Loucy (cell line): ENCODE results near the gene HCST.

Experiments
- H2AFZ ChIP-seq: fragments of 200-600 bp; sonication (generic); 2 replicates; pipeline ENCODE4 v1.6.0; 2016; ENCODE audit warnings: antibody characterized with exemption, mild to moderate bottlenecking, low read length, moderate library complexity
- H3F3A ChIP-seq: fragments of 200-600 bp; 2 replicates; pipeline ENCODE4 v1.6.0; 2016; ENCODE audit warnings: antibody characterized with exemption, low read depth, mild to moderate bottlenecking
- H3K27me3 ChIP-seq: fragments of 200-600 bp; sonication (generic); 2 replicates; pipeline ENCODE4 v1.6.1; 2014; ENCODE audit warnings: low read length, mild to moderate bottlenecking; ENCODE audit not compliant: insufficient read depth, poor library complexity, severe bottlenecking
- H3K36me3 ChIP-seq: fragments of 200-600 bp; sonication (generic); 2 replicates; pipeline ENCODE4 v1.6.1; 2016; ENCODE audit warnings: low read length; ENCODE audit not compliant: insufficient read depth
- H3K4me1 ChIP-seq: fragments of 200-600 bp; sonication (generic); 2 replicates; pipeline ENCODE4 v1.5.1; 2014; ENCODE audit warnings: low read length, mild to moderate bottlenecking; ENCODE audit not compliant: insufficient read depth, poor library complexity, severe bottlenecking
- H3K4me2 ChIP-seq: fragments of 200-600 bp; sonication (generic); 2 replicates; pipeline ENCODE4 v1.6.0; 2014; ENCODE audit warnings: antibody characterized with exemption, low read length, low read depth, mild to moderate bottlenecking; ENCODE audit not compliant: poor library complexity, severe bottlenecking
- H3K4me3 ChIP-seq: fragments of 200-600 bp; sonication (generic); 2 replicates; pipeline ENCODE4 v1.5.1; 2014; ENCODE audit warnings: low read length, mild to moderate bottlenecking, mixed read lengths; ENCODE audit not compliant: poor library complexity, severe bottlenecking
- H3K79me2 ChIP-seq: fragments of 200-600 bp; sonication (generic); 2 replicates; pipeline ENCODE4 v1.6.1; 2014; ENCODE audit warnings: low read length; ENCODE audit not compliant: insufficient read depth
- H3K9ac ChIP-seq: fragments of 200-600 bp; sonication (generic); 2 replicates; pipeline ENCODE4 v1.6.0; 2014; ENCODE audit warnings: mild to moderate bottlenecking, low read depth, low read length, moderate library complexity; ENCODE audit not compliant: poor library complexity, severe bottlenecking
- H3K9me2 ChIP-seq: fragments of 200-600 bp; sonication (generic); replicated peaks from 2 replicates; pipeline ENCODE4 v1.6.1; 2016; ENCODE audit warnings: low read depth, low read length, mixed read lengths
- H3K9me3 ChIP-seq: fragments of 200-600 bp; sonication (generic); 2 replicates; pipeline ENCODE4 v1.6.1; 2014; ENCODE audit warnings: mild to moderate bottlenecking, antibody characterized with exemption, low read length, low read depth; ENCODE audit not compliant: insufficient read depth
- H4K20me1 ChIP-seq: fragments of 200-600 bp; sonication (generic); 2 replicates; pipeline ENCODE4 v1.6.0; 2014; ENCODE audit warnings: antibody characterized with exemption, low read length, mild to moderate bottlenecking; ENCODE audit not compliant: insufficient read depth, poor library complexity, severe bottlenecking
- CTCF ChIP-seq: fragments of 200-600 bp; sonication (generic); conservative IDR thresholded peaks from 2 replicates; pipeline ENCODE4 v1.5.1; 2014; ENCODE audit warnings: mild to moderate bottlenecking, antibody characterized with exemption, low read length
- EZH2phosphoT487 ChIP-seq: fragments of 200-600 bp; IDR thresholded peaks from 2 replicates; pipeline ENCODE4 v1.6.1; 2018; ENCODE audit warnings: antibody characterized with exemption, mild to moderate bottlenecking, moderate library complexity, borderline replicate concordance

The HCST gene

DNA sequence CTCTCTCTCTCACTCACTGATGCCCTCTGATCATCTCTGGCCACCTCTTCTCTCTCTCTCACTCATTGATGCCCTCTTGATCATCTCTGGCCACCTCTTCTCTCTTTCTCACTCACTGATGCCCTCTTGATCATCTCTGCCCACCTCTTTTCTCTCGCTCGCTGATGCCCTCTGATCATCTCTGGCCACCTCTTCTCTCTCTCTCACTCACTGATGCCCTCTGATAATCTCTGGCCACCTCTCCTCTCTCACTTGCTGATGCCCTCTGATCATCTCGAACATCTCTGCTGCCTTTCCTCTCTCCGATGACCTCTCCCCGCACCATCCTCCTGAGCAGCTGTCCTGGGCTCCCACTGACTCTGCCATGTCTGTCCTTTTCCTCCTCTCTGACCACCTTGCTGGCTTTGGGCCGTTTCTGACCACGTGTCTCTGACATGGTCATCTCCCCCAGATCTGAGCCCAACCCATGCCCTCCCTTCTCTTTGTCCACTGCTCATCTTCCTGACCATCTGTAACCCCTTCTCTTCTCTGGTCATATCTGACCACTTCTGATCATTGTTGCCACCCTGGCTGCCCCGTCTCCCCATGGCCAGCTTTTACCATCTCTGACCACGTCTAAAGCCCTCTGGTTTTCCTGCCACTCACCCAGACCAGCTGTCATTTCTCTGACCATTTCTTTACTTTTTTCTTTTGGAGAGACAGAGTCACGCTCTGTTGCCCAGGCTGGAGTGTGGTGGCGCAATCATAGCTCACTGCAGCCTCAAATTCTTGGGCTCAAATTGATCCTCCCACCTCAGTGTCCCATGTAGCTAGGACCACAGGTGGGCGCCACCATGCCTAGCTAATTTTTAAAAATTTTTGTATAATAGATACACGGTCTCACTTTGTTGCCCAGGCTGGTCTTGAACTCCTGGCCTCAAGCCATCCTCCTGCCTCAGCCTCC lies 36.2 kb downstream of the HCST start:
- no peak for TF ChIP-seq CTCF
- TF ChIP-seq EZH2phosphoT487: no peak
- Histone ChIP-seq H3K9me3 (no peaks in the 10 kb centered on the region), H3K4me1 (peaks cover 23% of the 10 kb centered on the region), H3K9me2 (no peaks in the 10 kb centered on the region), H3K9ac (peak overlapping the region; percentile 83), H3K4me2 (peak overlapping the region; percentile 96), H3K79me2 (no peaks in the 10 kb centered on the region), H3K27me3 (no peaks in the 10 kb centered on the region), H3K4me3 (peak overlapping the region; percentile 78), H3F3A (no peaks in the 10 kb centered on the region), H3K36me3 (no peaks in the 10 kb centered on the region), H2AFZ (no peak overlapping the region), H4K20me1 (peaks cover 8% of the 10 kb centered on the region)

GRCh38 chr19:35939307-35940077 lies 37.2 kb downstream of the HCST start:
- no peak overlapping the region for H2AFZ ChIP-seq
- no peak overlapping the region for H3K4me2 ChIP-seq
- H4K20me1 ChIP-seq: peaks cover 8% of the 10 kb centered on the region
- no peaks in the 10 kb centered on the region for H3K36me3 ChIP-seq
- H3K4me1 ChIP-seq: peaks cover 23% of the 10 kb centered on the region
- H3K9ac ChIP-seq: no peak overlapping the region
- H3K79me2 ChIP-seq: no peaks in the 10 kb centered on the region
- H3K9me2 ChIP-seq: no peaks in the 10 kb centered on the region
- TF ChIP-seq EZH2phosphoT487: no peak
- no peak for TF ChIP-seq CTCF
- H3K9me3 ChIP-seq: no peaks in the 10 kb centered on the region
- H3F3A ChIP-seq: no peaks in the 10 kb centered on the region
- H3K4me3 ChIP-seq: no peak overlapping the region
- no peaks in the 10 kb centered on the region for H3K27me3 ChIP-seq

GRCh38 chr19:35940078-35940775 lies 37.9 kb downstream of the HCST start:
- H3K36me3 ChIP-seq: no peaks in the 10 kb centered on the region
- H3K9ac ChIP-seq: no peak overlapping the region
- H3K4me2 ChIP-seq: no peak overlapping the region
- TF ChIP-seq EZH2phosphoT487 (no peak), CTCF (no peak)
- H3K27me3 ChIP-seq: no peaks in the 10 kb centered on the region
- H3K4me3 ChIP-seq: no peak overlapping the region
- H3K9me3 ChIP-seq: no peaks in the 10 kb centered on the region
- H4K20me1 ChIP-seq: peaks cover 8% of the 10 kb centered on the region
- H2AFZ ChIP-seq: no peak overlapping the region
- H3K4me1 ChIP-seq: peaks cover 23% of the 10 kb centered on the region
- no peaks in the 10 kb centered on the region for H3F3A ChIP-seq
- no peaks in the 10 kb centered on the region for H3K79me2 ChIP-seq
- no peaks in the 10 kb centered on the region for H3K9me2 ChIP-seq
